PFSK-1 (cell line): ENCODE results near the gene PCDHA8.

Source experiments
- POLR2AphosphoS5 ChIP-seq: IDR thresholded peaks from 2 replicates; pipeline ENCODE4 v1.6.1; 2012; ENCODE audit warnings: low read depth, mild to moderate bottlenecking, control low read depth, low read length, moderate library complexity
- SIN3A ChIP-seq: IDR thresholded peaks from 2 replicates; pipeline ENCODE4 v1.6.1; 2012; ENCODE audit warnings: mild to moderate bottlenecking, low read length, moderate library complexity, borderline replicate concordance; ENCODE audit not compliant: insufficient read depth
- TAF1 ChIP-seq: IDR thresholded peaks from 2 replicates; pipeline ENCODE4 v1.6.1; 2012; ENCODE audit warnings: low read length, control low read depth, borderline replicate concordance; ENCODE audit not compliant: insufficient read depth

GRCh38 chr5:140794595-140795258 lies 46.3 kb upstream of the PCDHA8 start, which contains the start of gene PCDHA2:
- TF ChIP-seq POLR2AphosphoS5 (no peak), TAF1 (no peak), SIN3A (no peak)
